Gastroesophageal sphincter (tissue), 3 donors: Measurements from ENCODE around the gene SLC6A19.

Experiments used
- POLR2A ChIP-seq, 2 donors: fragments of 450-650 bp; IDR thresholded peaks; one replicate each; pipeline ENCODE4 v1.6.1; 2017; ENCODE audit warnings: antibody characterized with exemption in 2 of 2, mild to moderate bottlenecking in 2 of 2, moderate library complexity in 1 of 2
- TF ChIP-seq, protein P1 (sequence below), 4 experiments: fragments of 200-600 bp in 2 of 4; fragments of 450-650 bp in 2 of 4; sonication (generic) in 1 of 4; IDR thresholded peaks; one replicate each; pipeline ENCODE4 v1.5.1; 2017 to 2019; ENCODE audit warnings: antibody characterized with exemption in 4 of 4, mild to moderate bottlenecking in 2 of 4, moderate library complexity in 2 of 4

DNA sequence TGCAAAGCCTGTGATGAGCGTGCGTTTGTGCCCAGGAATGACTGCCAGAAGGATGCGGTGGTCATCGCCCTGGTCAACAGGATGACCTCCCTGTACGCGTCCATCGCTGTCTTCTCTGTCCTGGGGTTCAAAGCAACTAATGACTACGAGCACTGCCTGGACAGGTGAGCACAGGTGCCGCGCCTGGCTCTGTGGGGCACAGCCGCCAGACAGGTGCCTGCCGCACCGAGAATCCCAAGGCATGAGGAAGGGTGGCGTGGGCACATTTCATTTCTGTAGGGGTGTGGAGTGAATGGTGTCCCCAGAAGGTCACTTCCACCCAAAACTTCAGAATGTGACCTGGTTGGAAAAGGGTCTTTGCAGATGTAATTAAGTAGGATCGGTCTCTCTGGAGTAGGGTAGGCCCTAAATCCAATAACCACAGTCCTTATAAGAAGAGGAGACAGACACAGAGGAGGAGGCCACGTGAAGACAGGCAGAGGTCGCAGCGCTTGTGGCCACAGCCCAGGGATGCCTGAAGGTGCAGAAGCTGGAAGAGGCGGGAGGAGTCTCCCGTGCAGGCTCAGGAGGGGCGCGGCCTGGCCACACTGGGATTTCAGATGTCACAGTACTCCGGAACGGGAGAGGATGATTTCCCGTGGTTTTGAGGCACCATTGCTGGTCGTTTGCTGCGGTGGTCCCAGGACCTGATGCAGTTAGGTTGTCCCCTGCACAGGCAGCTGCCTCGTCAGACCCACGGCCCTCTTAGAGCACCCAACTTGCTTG is 39.3 kb downstream of the SLC6A19 start:
- TF ChIP-seq, protein P1, sequence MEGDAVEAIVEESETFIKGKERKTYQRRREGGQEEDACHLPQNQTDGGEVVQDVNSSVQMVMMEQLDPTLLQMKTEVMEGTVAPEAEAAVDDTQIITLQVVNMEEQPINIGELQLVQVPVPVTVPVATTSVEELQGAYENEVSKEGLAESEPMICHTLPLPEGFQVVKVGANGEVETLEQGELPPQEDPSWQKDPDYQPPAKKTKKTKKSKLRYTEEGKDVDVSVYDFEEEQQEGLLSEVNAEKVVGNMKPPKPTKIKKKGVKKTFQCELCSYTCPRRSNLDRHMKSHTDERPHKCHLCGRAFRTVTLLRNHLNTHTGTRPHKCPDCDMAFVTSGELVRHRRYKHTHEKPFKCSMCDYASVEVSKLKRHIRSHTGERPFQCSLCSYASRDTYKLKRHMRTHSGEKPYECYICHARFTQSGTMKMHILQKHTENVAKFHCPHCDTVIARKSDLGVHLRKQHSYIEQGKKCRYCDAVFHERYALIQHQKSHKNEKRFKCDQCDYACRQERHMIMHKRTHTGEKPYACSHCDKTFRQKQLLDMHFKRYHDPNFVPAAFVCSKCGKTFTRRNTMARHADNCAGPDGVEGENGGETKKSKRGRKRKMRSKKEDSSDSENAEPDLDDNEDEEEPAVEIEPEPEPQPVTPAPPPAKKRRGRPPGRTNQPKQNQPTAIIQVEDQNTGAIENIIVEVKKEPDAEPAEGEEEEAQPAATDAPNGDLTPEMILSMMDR (IDR thresholded peaks at IDR 0.05), result no peak
- TF ChIP-seq POLR2A (IDR thresholded peaks at IDR 0.05), result no peak
